DMS153 treated with DMSO at 0.1 percent for 48 hours (cell line): ENCODE measurements around the gene PDS5B.
"Not testable (repeated sequence)": the region's sequence is repeated elsewhere in the genome, so short reads cannot be mapped to it uniquely, and the experiment has no call there.

Experiments
- DNase-seq: peaks from one replicate; lab custom pipeline; 2025; ENCODE audit not compliant: unreplicated experiment; lab: John Stamatoyannopoulos, UW

PDS5B gene, protein sequence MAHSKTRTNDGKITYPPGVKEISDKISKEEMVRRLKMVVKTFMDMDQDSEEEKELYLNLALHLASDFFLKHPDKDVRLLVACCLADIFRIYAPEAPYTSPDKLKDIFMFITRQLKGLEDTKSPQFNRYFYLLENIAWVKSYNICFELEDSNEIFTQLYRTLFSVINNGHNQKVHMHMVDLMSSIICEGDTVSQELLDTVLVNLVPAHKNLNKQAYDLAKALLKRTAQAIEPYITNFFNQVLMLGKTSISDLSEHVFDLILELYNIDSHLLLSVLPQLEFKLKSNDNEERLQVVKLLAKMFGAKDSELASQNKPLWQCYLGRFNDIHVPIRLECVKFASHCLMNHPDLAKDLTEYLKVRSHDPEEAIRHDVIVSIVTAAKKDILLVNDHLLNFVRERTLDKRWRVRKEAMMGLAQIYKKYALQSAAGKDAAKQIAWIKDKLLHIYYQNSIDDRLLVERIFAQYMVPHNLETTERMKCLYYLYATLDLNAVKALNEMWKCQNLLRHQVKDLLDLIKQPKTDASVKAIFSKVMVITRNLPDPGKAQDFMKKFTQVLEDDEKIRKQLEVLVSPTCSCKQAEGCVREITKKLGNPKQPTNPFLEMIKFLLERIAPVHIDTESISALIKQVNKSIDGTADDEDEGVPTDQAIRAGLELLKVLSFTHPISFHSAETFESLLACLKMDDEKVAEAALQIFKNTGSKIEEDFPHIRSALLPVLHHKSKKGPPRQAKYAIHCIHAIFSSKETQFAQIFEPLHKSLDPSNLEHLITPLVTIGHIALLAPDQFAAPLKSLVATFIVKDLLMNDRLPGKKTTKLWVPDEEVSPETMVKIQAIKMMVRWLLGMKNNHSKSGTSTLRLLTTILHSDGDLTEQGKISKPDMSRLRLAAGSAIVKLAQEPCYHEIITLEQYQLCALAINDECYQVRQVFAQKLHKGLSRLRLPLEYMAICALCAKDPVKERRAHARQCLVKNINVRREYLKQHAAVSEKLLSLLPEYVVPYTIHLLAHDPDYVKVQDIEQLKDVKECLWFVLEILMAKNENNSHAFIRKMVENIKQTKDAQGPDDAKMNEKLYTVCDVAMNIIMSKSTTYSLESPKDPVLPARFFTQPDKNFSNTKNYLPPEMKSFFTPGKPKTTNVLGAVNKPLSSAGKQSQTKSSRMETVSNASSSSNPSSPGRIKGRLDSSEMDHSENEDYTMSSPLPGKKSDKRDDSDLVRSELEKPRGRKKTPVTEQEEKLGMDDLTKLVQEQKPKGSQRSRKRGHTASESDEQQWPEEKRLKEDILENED (N-terminal part only)

DNA sequence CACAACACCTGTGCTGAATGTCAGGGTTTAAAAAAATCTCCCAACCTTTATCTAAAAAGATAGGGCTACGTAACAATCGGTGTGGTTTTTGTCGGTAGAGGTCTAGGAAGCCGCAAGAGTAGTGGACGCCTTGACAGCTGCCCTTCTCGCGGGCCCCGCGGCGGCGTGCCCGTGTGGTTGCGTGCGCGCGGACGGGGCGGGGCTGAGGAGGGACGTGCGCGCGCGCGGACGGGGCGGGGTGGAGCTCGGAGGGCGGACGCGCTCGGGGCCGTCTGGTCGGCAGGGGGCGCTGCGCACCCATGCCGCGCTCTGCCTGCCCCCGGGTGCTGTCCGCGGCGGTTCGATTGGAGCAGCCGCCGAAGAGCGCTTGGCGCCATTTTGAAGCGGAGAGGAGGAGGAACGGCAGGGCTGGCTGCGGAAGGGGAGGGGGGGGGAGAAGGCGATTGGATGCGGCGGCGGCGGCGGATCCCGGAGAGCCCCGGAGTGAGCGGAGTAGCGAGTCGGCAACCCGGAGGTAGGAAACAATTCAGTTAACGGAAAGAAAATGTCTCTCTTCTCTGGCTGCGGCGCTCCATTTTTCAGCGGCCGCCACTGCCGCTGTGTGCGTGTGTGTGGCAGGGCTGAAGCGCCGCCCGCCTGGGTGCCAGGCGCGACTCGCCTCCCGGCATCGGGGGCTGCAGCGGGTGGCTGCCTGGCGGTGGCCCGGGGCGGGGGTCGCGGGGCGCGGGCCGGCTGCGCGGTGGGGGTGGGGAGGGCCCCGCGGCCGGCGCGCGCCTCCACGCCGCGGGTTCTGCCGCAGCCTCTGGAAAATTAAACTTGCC lies at the start of gene PDS5B:
TSS of gene PDS5B (plus strand) at position 373 of the 821 bp plus-strand sequence. CDS start 62,321 bp downstream, outside the sequence.
- peak; percentile 93 for DNase-seq

GRCh38 chr13:32537580-32538142 lies 48.6 kb upstream of the PDS5B start:
- no peak for DNase-seq

DNA sequence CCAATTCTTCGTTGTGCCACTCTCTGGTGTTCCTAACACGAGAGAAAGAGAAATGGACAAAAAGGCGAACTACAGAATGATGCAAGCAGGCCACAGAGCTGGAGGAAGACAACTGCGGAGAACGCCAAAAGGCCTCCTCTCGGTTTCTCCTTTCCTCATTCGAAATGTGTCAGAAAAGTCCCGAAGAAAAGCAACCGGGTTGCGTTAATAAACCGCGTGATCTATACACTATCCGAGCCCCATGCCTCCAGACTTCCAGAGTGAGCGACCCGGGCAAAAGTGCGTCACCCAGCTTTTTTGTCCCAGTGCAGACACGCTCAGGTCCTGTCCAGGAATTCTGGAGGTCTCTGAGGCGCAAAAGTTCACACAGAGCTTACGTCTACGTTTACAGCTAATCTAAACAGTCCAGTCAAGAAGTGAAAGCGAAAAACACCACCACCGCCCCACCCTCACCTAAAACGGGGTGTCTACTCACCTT lies 48.1 kb upstream of the PDS5B start:
- DNase-seq: no peak

GRCh38 chr13:32538621-32539246 lies 47.5 kb upstream of the PDS5B start, which contains the start of gene N4BP2L2:
Gene N4BP2L2 (minus strand): TSS chr13:32538795. CDS start chr13:32537027, 1,768 bp downstream.
- DNase-seq: peak; percentile 95

DNA sequence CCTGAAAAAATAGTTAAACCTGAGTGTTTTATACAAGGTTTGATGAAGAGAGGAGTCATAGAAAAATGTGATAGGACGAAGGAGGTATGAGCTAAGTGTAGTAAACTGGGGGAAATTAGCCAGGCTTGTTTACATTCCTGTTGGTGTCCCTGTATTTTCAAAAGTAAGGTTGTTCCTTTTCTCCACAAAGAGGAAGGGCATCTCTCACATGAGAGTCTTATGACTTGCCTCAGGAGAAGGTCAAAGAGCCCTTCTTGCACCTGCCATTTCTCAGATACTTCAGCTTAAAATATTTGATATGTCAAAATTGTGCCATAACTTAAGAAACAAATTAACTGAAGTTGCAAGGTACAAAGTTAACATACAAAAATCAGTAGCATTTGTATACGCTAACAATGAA lies 44.0 kb upstream of the PDS5B start:
- no peak for DNase-seq

- DNase-seq: no peak
Measured at GRCh38 chr13:32545083-32545482, 41.2 kb upstream of the PDS5B start.

DNA sequence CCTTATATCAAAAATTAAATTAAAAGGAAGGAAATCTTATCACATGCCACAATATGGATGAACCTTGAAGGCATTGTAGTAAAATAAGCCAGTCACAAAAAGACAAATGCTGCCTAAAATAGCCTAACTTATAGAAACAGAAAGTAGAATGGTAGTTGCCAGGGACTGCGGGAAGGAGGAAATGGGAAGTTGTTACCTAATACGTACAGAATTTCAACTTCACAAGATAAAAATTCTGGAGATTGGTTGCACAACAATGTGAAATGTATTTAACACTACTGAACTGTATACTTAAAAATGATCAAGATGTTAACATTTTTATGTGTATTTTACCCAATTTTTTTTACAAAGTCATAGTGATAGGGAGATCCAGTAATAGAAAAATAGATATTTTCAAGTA lies 37.4 kb upstream of the PDS5B start:
- no peak for DNase-seq

DNA sequence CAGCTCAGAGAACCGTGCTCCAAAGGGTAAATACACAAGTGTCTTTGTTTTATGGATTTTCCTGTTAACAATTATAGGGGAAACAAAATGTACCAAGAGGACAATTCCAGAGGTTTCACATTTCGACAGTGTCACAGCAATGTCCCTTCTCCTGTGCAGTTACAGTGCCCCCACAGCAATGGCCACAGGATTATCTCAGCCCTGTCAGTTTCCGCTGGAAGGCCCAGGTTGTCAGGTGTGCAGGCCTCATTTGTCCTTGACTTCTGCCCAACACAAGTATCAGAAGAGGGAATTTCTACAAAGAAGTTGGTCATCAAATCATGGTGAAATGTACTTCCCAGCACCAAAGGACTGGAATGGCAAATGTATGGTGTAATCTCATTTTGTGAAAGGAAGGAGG lies 36.5 kb upstream of the PDS5B start:
- DNase-seq: no peak

GRCh38 chr13:32553720-32554119 lies 32.5 kb upstream of the PDS5B start:
- no peak for DNase-seq

GRCh38 chr13:32555613-32556012 lies 30.6 kb upstream of the PDS5B start:
- no peak for DNase-seq

DNA sequence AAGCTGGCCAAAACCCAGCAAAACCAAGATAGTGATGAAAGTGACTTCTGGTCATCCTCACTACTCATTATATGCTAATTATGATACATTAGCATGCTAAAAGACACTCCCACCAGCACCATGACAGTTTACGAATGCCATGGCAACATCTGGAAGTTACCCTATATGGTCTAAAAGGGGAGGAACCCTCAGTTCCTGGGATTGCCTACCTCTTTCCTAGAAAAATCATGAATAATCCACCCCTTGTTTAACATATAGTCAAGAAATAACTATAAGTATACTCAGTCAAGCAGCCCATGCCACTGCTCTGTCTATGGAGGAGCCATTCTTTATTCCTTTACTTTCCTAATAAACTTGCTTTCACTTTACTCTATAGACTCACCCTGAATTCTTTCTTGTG lies 25.4 kb upstream of the PDS5B start:
- not testable (repeated sequence) for DNase-seq

GRCh38 chr13:32575687-32576086 lies 10.6 kb upstream of the PDS5B start:
- DNase-seq: not testable (repeated sequence)

DNA sequence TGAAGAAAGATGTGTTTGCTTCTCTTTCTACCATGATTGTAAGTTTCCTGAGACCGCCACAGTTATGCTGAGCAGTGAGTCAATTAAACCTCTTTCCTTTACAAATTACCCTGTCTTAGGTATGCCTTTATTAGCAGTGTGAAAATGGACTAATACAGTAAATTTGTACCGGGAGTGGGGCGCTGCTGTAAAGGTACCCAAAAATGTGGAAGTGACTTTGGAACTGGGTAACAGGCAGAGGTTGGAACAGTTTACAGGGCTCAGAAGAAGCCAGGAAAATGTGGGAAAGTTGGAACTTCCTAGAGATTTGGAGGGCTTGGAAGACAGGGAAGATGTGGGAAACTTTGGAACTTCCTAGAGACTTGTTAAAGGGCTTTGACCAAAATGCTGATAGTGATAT lies 9.2 kb upstream of the PDS5B start:
- DNase-seq: no peak

GRCh38 chr13:32581177-32581786 lies 5.0 kb upstream of the PDS5B start:
- DNase-seq: no peak

DNA sequence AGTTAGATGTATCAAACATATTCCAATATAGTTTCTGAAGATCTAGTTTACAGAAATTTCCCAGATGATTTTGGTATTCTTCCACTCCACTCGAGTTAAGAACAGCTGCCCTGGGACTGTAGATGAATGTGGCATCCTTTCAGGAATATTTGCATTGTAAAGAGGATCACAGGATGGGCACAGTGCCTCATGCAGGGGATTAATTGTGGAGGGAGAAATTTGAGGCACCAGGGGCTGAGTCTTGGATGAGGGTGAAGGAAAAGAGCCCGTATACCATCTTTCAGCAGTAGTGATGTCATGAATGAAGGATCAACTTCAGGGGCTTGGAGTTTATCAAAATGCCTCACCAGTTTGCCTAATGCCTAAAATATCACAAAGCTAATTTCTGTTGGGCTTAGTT lies 4.0 kb upstream of the PDS5B start:
- DNase-seq: no peak

DNA sequence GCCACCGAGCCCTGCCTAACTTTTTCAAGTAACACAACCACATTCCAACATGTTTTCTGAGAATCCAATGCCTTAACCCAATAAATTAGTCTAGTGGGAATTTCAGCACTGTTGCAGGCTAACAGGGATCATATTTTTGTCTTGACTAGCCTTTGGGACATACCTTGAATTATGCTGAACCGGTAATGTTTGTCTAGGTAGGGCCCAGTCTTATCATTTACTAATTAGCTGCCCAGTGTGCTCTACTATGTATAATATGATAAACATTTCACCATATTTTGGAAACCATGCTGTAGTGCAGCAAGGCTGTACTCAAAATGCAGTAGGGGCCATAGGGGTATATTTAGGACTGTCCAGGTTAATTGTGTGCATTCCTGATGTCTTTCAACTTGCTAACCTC lies 3.3 kb upstream of the PDS5B start:
- no peak for DNase-seq

GRCh38 chr13:32585550-32586079 lies 637 bp upstream of the PDS5B start:
- no peak for DNase-seq

- no peak for DNase-seq
Measured at GRCh38 chr13:32587011-32587810, 959 bp downstream of the PDS5B start.
